Hippocampal formation (tissue), 2 donors: ENCODE measurements around the gene DYNLT1.
"Not testable (repeated sequence)": the region's sequence is repeated elsewhere in the genome, so short reads cannot be mapped to it uniquely, and the experiment has no call there.

Source experiments
- DNase-seq, 2 donors: peaks; one replicate each; lab custom pipeline; 2025; lab: John Stamatoyannopoulos, UW

Gene DYNLT1

GRCh38 chr6:158644231-158645063, at the start of gene DYNLT1:
DYNLT1 (minus strand) TSS chr6:158644743; CDS start chr6:158644708, 35 bp downstream.
- peak; percentile 81 to 85 for DNase-seq

GRCh38 chr6:158688860-158689259, 44.3 kb upstream of the DYNLT1 start:
- no peak for DNase-seq

- DNase-seq: no peak
Measured at GRCh38 chr6:158687506-158687905, 43.0 kb upstream of the DYNLT1 start.

GRCh38 chr6:158686791-158687381, 42.3 kb upstream of the DYNLT1 start:
- DNase-seq: no peak

GRCh38 chr6:158686311-158686710, 41.8 kb upstream of the DYNLT1 start:
- DNase-seq: no peak

- no peak for DNase-seq
Measured at GRCh38 chr6:158684745-158685324, 40.3 kb upstream of the DYNLT1 start.

- DNase-seq: no peak
Measured at GRCh38 chr6:158684311-158684710, 39.8 kb upstream of the DYNLT1 start.

GRCh38 chr6:158680481-158680880, 35.9 kb upstream of the DYNLT1 start:
- DNase-seq: no peak

GRCh38 chr6:158680015-158680414, 35.5 kb upstream of the DYNLT1 start:
- DNase-seq: no peak

GRCh38 chr6:158677906-158678578, 33.5 kb upstream of the DYNLT1 start:
- DNase-seq: no peak

- not testable (repeated sequence) for DNase-seq
Measured at GRCh38 chr6:158677094-158677493, 32.6 kb upstream of the DYNLT1 start.

GRCh38 chr6:158674342-158675131, 30.0 kb upstream of the DYNLT1 start:
- no peak for DNase-seq

GRCh38 chr6:158672726-158673125, 28.2 kb upstream of the DYNLT1 start:
- no peak for DNase-seq

GRCh38 chr6:158672119-158672518, 27.6 kb upstream of the DYNLT1 start:
- not testable (repeated sequence) for DNase-seq

GRCh38 chr6:158669145-158670035, 24.8 kb upstream of the DYNLT1 start:
- DNase-seq: no peak

- DNase-seq: no peak
Measured at GRCh38 chr6:158668707-158669103, 24.2 kb upstream of the DYNLT1 start.

GRCh38 chr6:158667360-158667981, 22.9 kb upstream of the DYNLT1 start:
- DNase-seq: no peak

GRCh38 chr6:158666628-158667359, 22.3 kb upstream of the DYNLT1 start:
- DNase-seq: no peak

GRCh38 chr6:158665332-158665731, 20.8 kb upstream of the DYNLT1 start:
- no peak for DNase-seq
